ENCODE results near the gene PLGRKT.

DNA sequence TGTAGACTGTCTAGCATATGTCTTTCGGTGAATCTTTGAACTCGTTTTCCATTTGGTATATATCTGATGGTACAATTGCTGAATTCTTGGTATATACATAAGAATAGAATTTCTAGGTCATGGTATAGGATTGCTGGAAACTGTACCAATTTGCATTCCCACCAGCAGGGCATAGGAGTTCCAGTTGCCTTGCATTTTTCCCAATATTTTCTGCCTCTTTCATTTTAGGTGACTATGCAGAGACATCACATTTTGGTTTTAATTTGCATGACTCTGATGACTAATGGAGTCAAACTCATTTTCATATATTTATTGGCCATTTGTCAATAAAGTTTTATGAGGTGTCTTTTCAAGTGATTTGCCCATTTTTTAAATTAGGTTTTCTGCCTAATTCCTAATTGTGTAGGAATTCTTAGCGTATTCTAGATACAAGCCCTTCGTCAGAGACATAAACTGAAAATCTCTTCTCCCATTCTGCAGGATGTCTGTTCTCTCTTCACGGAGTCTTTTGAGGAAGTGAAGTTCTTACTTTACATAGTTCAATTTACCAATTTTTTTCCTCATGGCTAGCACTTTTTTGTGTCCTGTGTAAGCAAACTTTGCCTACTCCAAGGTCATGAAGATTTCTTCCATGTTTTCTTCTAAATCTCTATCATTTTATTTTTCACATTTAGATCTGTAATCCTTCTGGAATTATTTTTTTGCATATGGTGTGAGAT, 43.8 kb upstream of the PLGRKT start:
- TF ChIP-seq, protein P1, sequence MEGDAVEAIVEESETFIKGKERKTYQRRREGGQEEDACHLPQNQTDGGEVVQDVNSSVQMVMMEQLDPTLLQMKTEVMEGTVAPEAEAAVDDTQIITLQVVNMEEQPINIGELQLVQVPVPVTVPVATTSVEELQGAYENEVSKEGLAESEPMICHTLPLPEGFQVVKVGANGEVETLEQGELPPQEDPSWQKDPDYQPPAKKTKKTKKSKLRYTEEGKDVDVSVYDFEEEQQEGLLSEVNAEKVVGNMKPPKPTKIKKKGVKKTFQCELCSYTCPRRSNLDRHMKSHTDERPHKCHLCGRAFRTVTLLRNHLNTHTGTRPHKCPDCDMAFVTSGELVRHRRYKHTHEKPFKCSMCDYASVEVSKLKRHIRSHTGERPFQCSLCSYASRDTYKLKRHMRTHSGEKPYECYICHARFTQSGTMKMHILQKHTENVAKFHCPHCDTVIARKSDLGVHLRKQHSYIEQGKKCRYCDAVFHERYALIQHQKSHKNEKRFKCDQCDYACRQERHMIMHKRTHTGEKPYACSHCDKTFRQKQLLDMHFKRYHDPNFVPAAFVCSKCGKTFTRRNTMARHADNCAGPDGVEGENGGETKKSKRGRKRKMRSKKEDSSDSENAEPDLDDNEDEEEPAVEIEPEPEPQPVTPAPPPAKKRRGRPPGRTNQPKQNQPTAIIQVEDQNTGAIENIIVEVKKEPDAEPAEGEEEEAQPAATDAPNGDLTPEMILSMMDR (IDR thresholded peaks at IDR 0.05), result no peak
- TF ChIP-seq EP300 (IDR thresholded peaks at IDR 0.05), result no peak
